HFF-Myc (cell line): ENCODE data around the gene LRRC1.

Experiments used
- DNase-seq: peaks from one replicate; pipeline ENCODE4 v3.0.0-alpha.2; 2011; ENCODE audit warnings: low read depth; ENCODE audit errors: extremely low read depth
- H3K4me3 ChIP-seq: replicated peaks from 2 replicates; pipeline ENCODE4 v1.5.1; 2011; ENCODE audit warnings: low read depth, mild to moderate bottlenecking, control low read depth, low read length
- TF ChIP-seq, protein P1 (sequence below): IDR thresholded peaks from 2 replicates; pipeline ENCODE4 v1.5.1; 2012; ENCODE audit warnings: mild to moderate bottlenecking, low read depth, low read length, control low read depth; ENCODE audit errors: missing control alignments

LRRC1 gene

DNA sequence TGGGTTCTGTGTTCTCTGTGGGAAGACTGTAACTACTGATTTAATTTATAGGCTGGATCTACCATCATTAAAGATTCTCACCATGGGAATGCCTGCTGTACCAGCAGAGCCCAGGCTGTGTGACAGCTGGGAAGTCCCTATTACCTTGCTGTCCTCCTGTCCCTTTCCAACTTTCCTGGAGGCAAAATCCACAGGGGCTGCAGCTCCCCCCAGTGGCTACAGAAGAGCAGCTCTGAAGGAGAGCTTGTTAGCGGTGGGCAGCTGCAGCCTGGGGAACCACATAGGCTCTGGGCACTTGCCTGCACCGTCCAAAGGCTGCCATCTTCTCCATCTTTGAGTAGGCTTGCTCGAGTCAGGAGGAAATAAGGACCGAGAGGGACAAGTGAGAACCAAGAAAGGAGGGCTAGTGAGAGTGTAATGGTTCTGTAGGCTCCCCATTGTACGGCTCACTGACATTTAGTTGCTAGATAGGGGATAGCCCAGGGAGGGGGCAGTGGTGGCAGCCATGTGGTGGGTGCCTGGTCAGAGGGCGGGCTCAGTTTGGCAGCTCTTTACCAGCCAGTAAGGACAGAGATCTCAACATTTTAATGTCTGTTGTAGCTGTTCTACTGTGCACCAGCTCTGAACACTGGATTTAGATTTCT lies 161.4 kb downstream of the LRRC1 start:
- no peak overlapping the region for H3K4me3 ChIP-seq
- peak; percentile 51 for DNase-seq
- TF ChIP-seq, protein P1, sequence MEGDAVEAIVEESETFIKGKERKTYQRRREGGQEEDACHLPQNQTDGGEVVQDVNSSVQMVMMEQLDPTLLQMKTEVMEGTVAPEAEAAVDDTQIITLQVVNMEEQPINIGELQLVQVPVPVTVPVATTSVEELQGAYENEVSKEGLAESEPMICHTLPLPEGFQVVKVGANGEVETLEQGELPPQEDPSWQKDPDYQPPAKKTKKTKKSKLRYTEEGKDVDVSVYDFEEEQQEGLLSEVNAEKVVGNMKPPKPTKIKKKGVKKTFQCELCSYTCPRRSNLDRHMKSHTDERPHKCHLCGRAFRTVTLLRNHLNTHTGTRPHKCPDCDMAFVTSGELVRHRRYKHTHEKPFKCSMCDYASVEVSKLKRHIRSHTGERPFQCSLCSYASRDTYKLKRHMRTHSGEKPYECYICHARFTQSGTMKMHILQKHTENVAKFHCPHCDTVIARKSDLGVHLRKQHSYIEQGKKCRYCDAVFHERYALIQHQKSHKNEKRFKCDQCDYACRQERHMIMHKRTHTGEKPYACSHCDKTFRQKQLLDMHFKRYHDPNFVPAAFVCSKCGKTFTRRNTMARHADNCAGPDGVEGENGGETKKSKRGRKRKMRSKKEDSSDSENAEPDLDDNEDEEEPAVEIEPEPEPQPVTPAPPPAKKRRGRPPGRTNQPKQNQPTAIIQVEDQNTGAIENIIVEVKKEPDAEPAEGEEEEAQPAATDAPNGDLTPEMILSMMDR, result peak; percentile 89

DNA sequence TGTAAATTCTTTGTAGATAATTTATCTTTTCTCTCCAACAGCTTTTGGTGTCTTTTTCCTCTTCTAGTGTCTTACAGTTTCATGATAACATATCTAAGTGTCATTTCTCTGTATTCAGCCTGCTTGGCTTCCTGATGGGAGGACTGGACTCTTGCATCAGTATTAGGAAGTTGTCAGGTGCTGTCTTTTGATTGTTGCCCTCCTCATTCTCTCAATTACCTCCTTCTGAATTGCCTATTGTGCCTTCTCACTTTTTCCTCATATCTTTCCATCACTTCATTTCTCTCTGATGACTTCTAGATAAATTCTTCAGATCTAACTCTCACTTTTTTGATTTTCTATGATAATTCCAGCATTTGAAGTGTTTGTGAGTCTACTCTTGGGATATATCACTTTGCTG lies 162.0 kb downstream of the LRRC1 start:
- no peak for DNase-seq
- H3K4me3 ChIP-seq, result no peak overlapping the region
- TF ChIP-seq, protein P1, result no peak

DNA sequence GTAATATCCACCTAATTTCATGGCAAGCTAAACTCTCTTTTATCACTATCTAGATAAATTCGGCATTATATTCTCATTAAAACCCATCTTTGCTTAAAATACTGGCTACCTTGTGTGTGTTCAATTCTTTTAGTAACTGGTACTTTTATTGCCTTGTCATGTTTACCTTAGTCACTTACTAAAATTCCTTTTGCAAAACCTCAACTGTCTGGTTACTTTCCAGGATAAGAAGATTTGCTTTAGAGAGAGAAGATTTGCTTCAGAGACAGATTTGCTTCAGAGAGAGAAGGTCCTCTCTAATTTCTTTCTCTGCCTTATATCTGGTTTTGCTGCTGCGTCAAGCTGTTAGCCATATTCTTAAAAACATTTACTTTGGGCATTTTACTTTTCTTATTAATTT lies 164.9 kb downstream of the LRRC1 start:
- no peak for DNase-seq
- TF ChIP-seq, protein P1, result no peak
- H3K4me3 ChIP-seq, result no peak overlapping the region

DNA sequence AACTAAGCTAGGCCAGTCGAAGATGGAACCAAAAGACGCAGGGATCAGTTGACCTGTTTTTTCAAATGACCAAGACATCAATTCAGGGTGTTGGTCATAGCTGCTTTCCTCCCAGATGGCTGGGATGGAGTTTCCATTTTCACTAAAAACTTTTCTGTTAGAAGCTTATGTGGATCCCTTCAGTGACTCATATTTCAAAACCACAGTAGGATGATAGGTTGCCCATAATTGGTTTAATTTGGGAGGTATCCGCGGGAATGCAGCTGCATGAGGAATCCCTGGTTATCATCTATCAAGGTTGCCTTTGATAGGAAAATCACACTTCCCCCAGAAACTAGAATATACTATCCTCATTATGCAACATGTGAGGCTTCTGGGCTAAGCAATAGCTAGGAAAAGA lies 165.5 kb downstream of the LRRC1 start:
- H3K4me3 ChIP-seq, result no peak overlapping the region
- peak; percentile 38 for DNase-seq
- TF ChIP-seq, protein P1, result no peak

DNA sequence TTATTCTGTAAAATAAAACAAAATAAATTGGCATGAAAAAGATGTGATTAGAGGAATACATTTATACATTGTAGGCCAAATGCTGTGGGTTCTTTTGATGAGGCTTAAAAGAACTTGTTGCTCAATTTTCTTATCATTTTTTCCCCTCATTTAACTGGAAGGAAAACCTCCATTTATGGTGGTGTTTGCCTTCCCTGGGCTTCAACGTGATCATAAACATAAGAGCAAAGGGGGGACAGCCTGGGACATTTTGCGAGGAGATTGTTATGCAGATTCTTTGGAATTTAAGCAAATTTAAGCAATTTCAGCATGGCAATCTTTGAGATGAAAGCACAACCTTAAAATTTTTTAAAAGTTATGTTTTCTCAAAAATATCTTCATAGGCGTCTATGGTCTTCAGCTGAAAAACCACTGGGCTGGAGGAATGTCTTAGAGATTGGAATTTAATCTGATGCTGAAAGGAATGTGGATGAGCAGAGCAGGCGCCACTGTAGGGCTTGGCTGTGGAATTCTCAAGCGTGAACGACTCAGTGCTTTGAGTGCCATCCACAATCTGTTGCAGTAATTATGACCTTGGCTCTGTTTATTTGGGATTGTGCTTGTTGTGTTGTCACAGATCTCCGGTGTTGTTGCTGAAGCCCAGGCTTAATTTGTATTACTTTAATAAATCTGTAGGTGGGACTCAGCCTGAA lies 167.0 kb downstream of the LRRC1 start:
- TF ChIP-seq, protein P1, result no peak
- no peak for DNase-seq
- no peak overlapping the region for H3K4me3 ChIP-seq

DNA sequence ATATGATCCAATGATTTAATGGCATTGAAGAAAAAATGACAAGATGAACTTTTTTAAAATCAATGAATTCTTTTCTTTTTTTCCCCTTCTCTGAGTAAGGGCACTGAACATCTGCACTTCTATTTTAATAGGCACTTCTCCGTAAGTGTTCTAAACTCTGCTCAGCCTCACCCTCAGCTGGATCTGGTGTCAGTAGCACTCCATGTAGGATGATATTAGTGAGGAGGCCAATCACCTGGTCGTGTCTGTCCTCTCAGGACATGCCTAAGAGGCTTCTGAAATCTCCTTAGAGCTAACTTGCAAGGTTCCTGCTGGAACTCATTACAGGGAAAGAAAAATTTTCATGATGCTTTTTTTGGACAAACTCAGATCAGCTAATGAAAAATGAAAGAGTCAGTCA lies 167.8 kb downstream of the LRRC1 start:
- H3K4me3 ChIP-seq, result no peak overlapping the region
- DNase-seq, result no peak
- TF ChIP-seq, protein P1, result no peak
